Upper lobe of right lung (tissue), 1 donor: ENCODE data around the gene GRAMD1B. TPM values are rescaled to one million over a fixed set of nuclear protein-coding genes. Genes with fewer than 3 reads are reported as not detected.

Experiments used
- ATAC-seq: fragments of 200-7000 bp; cut with Tn5 transposase; one replicate; pipeline ENCODE4 v1.9.1; 2020; ENCODE audit warnings: mild to moderate bottlenecking, moderate library complexity
- DNase-seq: peaks from one replicate; pipeline ENCODE4 v3.0.0-alpha.2; 2020
- H3K27ac ChIP-seq: fragments of 200-600 bp; one replicate; pipeline ENCODE4 v1.8.0; 2022
- H3K27me3 ChIP-seq: fragments of 200-600 bp; one replicate; pipeline ENCODE4 v1.8.0; 2022; ENCODE audit warnings: mild to moderate bottlenecking
- H3K36me3 ChIP-seq: fragments of 200-600 bp; one replicate; pipeline ENCODE4 v1.8.0; 2022
- H3K4me1 ChIP-seq: fragments of 200-600 bp; one replicate; pipeline ENCODE4 v1.8.0; 2022
- H3K4me3 ChIP-seq: fragments of 200-600 bp; one replicate; pipeline ENCODE4 v1.8.0; 2022; ENCODE audit warnings: mild to moderate bottlenecking
- H3K9me3 ChIP-seq: fragments of 200-600 bp; one replicate; pipeline ENCODE4 v1.8.0; 2022
- CTCF ChIP-seq: fragments of 200-600 bp; IDR thresholded peaks from one replicate; pipeline ENCODE4 v1.8.0; 2022; ENCODE audit warnings: antibody characterized with exemption
- intact Hi-C: fragments of 100-400 bp; cut with DNase I; formaldehyde crosslinking; loops from one replicate; pipeline ENCODE4 v1.11.0; 2022
- total RNA-seq: library from RNA; stranded (reverse); fragmentation: NEBNext Ultra II Directional; extraction: Animal tissue kit (Norgen Biotek cat#: 25700); gene quantifications from one replicate; pipeline ENCODE4 v1.2.1, GENCODE V29; 2021
- donor health status: DM: no; HTN: yes; CAD: no; lungs with severe emphysema.

The GRAMD1B gene
- total RNA-seq, 1 donor from 2014 or later, result 4.8 TPM

- no peak for ATAC-seq
Observed at GRCh38 chr11:123425367-123425766, 4.7 kb upstream of the GRAMD1B start.

GRCh38 chr11:123426789-123427188, 3.3 kb upstream of the GRAMD1B start:
- no peak for ATAC-seq
- TF ChIP-seq CTCF, result no peak
- intact Hi-C loops, result no loop called here
- Histone ChIP-seq H3K27me3 (peaks cover 21% of the 10 kb centered on the region), H3K27ac (no peak overlapping the region), H3K36me3 (no peaks in the 10 kb centered on the region), H3K9me3 (no peaks in the 10 kb centered on the region), H3K4me1 (no peaks in the 10 kb centered on the region), H3K4me3 (no peak overlapping the region)
- DNase-seq, result no peak

More at GRCh38 chr11:123425367-123425766, 4.7 kb upstream of the GRAMD1B start:
- intact Hi-C loops, result no loop called here
- no peaks in the 10 kb centered on the region for H3K36me3 ChIP-seq
- peaks cover 9% of the 10 kb centered on the region for H3K27me3 ChIP-seq
- no peak overlapping the region for H3K27ac ChIP-seq
- no peaks in the 10 kb centered on the region for H3K9me3 ChIP-seq
- no peak overlapping the region for H3K4me3 ChIP-seq
- no peak for DNase-seq
- no peak for TF ChIP-seq CTCF
- H3K4me1 ChIP-seq, result no peaks in the 10 kb centered on the region

GRCh38 chr11:123427405-123427804, 2.7 kb upstream of the GRAMD1B start:
- no peaks in the 10 kb centered on the region for H3K36me3 ChIP-seq
- no peak for ATAC-seq
- H3K27me3 ChIP-seq, result peaks cover 22% of the 10 kb centered on the region
- intact Hi-C loops, result no loop called here
- DNase-seq, result no peak
- H3K4me1 ChIP-seq, result no peaks in the 10 kb centered on the region
- H3K9me3 ChIP-seq, result no peaks in the 10 kb centered on the region
- no peak overlapping the region for H3K27ac ChIP-seq
- TF ChIP-seq CTCF, result no peak
- no peak overlapping the region for H3K4me3 ChIP-seq

- no peak for DNase-seq
- intact Hi-C loops, result no loop called here
- Histone ChIP-seq H3K9me3 (no peaks in the 10 kb centered on the region), H3K27ac (no peak overlapping the region), H3K27me3 (peaks cover 20% of the 10 kb centered on the region), H3K4me3 (no peak overlapping the region), H3K4me1 (no peaks in the 10 kb centered on the region), H3K36me3 (no peaks in the 10 kb centered on the region)
- no peak for TF ChIP-seq CTCF
- ATAC-seq, result no peak
Observed at GRCh38 chr11:123428116-123428715, 1.9 kb upstream of the GRAMD1B start.

GRCh38 chr11:123429336-123429735, 733 bp upstream of the GRAMD1B start:
- Histone ChIP-seq H3K4me3 (no peak overlapping the region), H3K9me3 (no peaks in the 10 kb centered on the region), H3K36me3 (no peaks in the 10 kb centered on the region), H3K27me3 (peaks cover 20% of the 10 kb centered on the region), H3K4me1 (no peaks in the 10 kb centered on the region), H3K27ac (no peak overlapping the region)
- intact Hi-C loops, result no loop called here
- DNase-seq, result no peak
- no peak for ATAC-seq
- TF ChIP-seq CTCF, result no peak
